OCI-LY1 (cell line): ENCODE data around the gene ARHGEF40.

Experiments used
- EZH2 ChIP-seq: fragments of 200-600 bp; sonication (generic), shearing (Covaris generic); IDR thresholded peaks from 2 replicates; pipeline ENCODE4 v1.8.0; 2017; ENCODE audit warnings: borderline replicate concordance, mixed run types, mild to moderate bottlenecking, antibody characterized with exemption, low read length, moderate library complexity, mixed read lengths
- TF ChIP-seq, protein P1 (sequence below): fragments of 200-600 bp; sonication (generic), shearing (Covaris generic); IDR thresholded peaks from 2 replicates; pipeline ENCODE4 v1.5.1; 2017; ENCODE audit warnings: mild to moderate bottlenecking, antibody characterized with exemption, low read length, moderate library complexity, mixed read lengths

DNA sequence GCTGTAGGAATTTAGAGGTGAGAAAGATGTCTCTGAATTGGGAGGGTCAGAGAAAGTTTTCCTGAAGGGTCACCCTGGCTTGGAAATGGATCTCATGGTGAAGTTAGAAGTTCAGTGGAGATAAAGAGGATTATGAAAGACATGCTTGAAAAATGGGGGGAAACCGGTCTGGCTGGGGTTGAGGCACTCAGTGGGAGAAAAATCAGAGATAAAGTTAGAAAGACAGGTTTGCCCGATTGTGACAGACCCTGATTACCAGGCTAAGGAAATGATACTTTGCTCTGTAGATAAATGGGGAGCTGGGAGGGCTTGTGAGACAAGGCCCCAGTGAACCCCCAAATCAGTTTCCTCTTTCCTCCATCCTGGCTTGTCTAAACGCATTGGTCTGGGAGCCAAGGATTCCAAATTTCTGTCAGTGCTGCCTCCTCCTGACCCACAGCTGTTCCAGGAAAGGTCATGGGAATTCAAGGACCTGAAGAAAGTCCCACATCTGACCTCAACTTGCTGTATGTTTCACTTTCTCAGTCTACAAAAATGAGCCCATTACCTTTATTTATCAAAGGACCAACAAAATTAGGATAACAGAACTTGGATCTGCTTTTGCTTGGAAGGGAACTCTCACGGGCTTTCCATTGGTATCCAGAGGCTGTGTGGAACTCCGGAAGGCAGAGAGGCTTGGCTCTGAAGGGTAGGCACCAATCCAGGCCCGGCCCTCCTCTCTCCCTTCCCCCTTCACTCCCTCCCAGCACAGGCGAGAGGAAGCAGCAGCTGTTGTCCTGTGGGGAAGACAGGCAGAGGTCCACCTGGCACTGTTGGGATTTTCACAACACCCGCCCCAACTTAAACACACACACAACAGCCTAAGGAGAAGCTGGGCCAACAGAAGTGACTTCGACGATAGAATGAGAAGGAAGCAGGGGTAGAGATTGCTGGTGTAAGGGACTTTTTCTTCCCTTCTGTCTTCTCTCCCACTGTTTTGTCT lies 31.4 kb upstream of the ARHGEF40 start:
- TF ChIP-seq, protein P1, sequence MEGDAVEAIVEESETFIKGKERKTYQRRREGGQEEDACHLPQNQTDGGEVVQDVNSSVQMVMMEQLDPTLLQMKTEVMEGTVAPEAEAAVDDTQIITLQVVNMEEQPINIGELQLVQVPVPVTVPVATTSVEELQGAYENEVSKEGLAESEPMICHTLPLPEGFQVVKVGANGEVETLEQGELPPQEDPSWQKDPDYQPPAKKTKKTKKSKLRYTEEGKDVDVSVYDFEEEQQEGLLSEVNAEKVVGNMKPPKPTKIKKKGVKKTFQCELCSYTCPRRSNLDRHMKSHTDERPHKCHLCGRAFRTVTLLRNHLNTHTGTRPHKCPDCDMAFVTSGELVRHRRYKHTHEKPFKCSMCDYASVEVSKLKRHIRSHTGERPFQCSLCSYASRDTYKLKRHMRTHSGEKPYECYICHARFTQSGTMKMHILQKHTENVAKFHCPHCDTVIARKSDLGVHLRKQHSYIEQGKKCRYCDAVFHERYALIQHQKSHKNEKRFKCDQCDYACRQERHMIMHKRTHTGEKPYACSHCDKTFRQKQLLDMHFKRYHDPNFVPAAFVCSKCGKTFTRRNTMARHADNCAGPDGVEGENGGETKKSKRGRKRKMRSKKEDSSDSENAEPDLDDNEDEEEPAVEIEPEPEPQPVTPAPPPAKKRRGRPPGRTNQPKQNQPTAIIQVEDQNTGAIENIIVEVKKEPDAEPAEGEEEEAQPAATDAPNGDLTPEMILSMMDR = no peak
- TF ChIP-seq EZH2 = no peak
